K562 (cell line): Measurements from ENCODE around the gene PA2G4. TPM values are rescaled to one million over a fixed set of nuclear protein-coding genes. Genes with fewer than 3 reads are reported as not detected.
A peak's percentile ranks its signal among the peaks of the same experiment; 100 is the strongest.

ENCODE experiments used
- ATF1 ChIP-seq, 2 experiments: fragments of 450-650 bp in 1 of 2; IDR thresholded peaks; 2 replicates each; pipeline ENCODE4 v1.6.1; 2016; ENCODE audit warnings: missing compliant biosample characterization in 1 of 2, missing genetic modification characterization in 1 of 2
- CHD4 ChIP-seq: fragments of 200-600 bp; sonication (generic); IDR thresholded peaks from 3 replicates; pipeline ENCODE4 v1.6.1; 2012; ENCODE audit warnings: low read depth, mild to moderate bottlenecking, mixed read lengths, low read length, inconsistent platforms; ENCODE audit not compliant: insufficient read depth, insufficient replicate concordance, poor library complexity, severe bottlenecking
- EHMT2 ChIP-seq: fragments of 450-650 bp; IDR thresholded peaks from 2 replicates; pipeline ENCODE4 v1.6.1; 2018; ENCODE audit warnings: antibody characterized with exemption
- PURB ChIP-seq: sonication (generic); formaldehyde crosslinking; IDR thresholded peaks from 2 replicates; pipeline ENCODE4 v1.9.0; 2021; ENCODE audit warnings: low read depth, mild to moderate bottlenecking, missing genetic modification reagents
- SMARCC2 ChIP-seq: fragments of 450-650 bp; IDR thresholded peaks from 2 replicates; pipeline ENCODE4 v1.6.1; 2017; ENCODE audit warnings: antibody characterized with exemption, moderate library complexity, mild to moderate bottlenecking, low read depth
- SREBF1 ChIP-seq: fragments of 150-350 bp; IDR thresholded peaks from 2 replicates; pipeline ENCODE4 v1.6.1; 2014; ENCODE audit warnings: antibody characterized with exemption, low read depth, low read length, borderline replicate concordance
- ZBTB7A ChIP-seq: IDR thresholded peaks from 2 replicates; pipeline ENCODE4 v1.6.1; 2011; ENCODE audit warnings: low read depth, mild to moderate bottlenecking, low read length, moderate library complexity, borderline replicate concordance; ENCODE audit not compliant: control insufficient read depth
- ZNF140 ChIP-seq: fragments of 250-450 bp; sonication (Bioruptor Pico); IDR thresholded peaks from 2 replicates; pipeline ENCODE4 v1.8.0; 2021; ENCODE audit warnings: moderate library complexity, mild to moderate bottlenecking, inconsistent platforms
- ZNF253 ChIP-seq: fragments of 250-450 bp; sonication (Bioruptor Pico); conservative IDR thresholded peaks from 2 replicates; pipeline ENCODE4 v1.6.1; 2021; ENCODE audit warnings: mild to moderate bottlenecking
- ZNF584 ChIP-seq: fragments of 200-800 bp; sonication (Bioruptor generic); IDR thresholded peaks from 2 replicates; pipeline ENCODE4 v1.6.1; 2016; ENCODE audit warnings: low read depth, mild to moderate bottlenecking, missing genetic modification characterization, missing compliant biosample characterization
- ZNF699 ChIP-seq: fragments of 250-450 bp; sonication (Bioruptor Pico); IDR thresholded peaks from 2 replicates; pipeline ENCODE4 v1.8.0; 2021; ENCODE audit warnings: mild to moderate bottlenecking, moderate library complexity; ENCODE audit not compliant: insufficient replicate concordance
- polyA plus RNA-seq, 8 experiments: library from polyadenylated mRNA; depleted of rRNA in 4 of 8; stranded (reverse) in 5 of 8; unstranded in 3 of 8; fragments of >200 nt; fragmentation: Nextera tagmentation in 2 of 8; fragmentation: Illumina TruSeq in 1 of 8; extraction: Ambion mirVana in 2 of 8; extraction: Trizol in 1 of 8; gene quantifications; 2 replicates each; pipeline versions ENCODE4 v1.2.1 to v1.2.3, GENCODE V29; 2011 to 2014; ENCODE audit warnings: inconsistent platforms in 1 of 8, missing spikeins in 1 of 8
- total RNA-seq, 7 experiments: library from RNA; depleted of rRNA in 6 of 7; stranded (reverse); fragments of >200 nt in 6 of 7; fragmentation: Illumina TruSeq in 2 of 7; extraction: Trizol in 2 of 7; gene quantifications; 2 replicates each; pipeline versions ENCODE4 v1.2.1 to v1.2.3, GENCODE V29; 2011 to 2021; ENCODE audit warnings: low replicate concordance in 1 of 7
- TF ChIP-seq, protein P1 (sequence below): sonication (generic); formaldehyde crosslinking; IDR thresholded peaks from 2 replicates; pipeline ENCODE4 v1.8.0; 2022; ENCODE audit warnings: mild to moderate bottlenecking, missing genetic modification reagents
- TF ChIP-seq, protein P2 (sequence below): sonication (generic); formaldehyde crosslinking; IDR thresholded peaks from 2 replicates; pipeline ENCODE4 v1.8.1; 2023; ENCODE audit warnings: missing genetic modification reagents, mild to moderate bottlenecking, borderline replicate concordance
- TF ChIP-seq, protein P3 (sequence below): fragments of 250-450 bp; sonication (Bioruptor Pico); IDR thresholded peaks from 2 replicates; pipeline ENCODE4 v1.5.0; 2020; ENCODE audit warnings: mild to moderate bottlenecking
- TF ChIP-seq, protein P4 (sequence below): sonication (generic); IDR thresholded peaks from 2 replicates; pipeline ENCODE4 v1.6.1; 2016
- TF ChIP-seq, protein P5 (sequence below): fragments of 450-650 bp; IDR thresholded peaks from 2 replicates; pipeline ENCODE4 v1.6.1; 2016; ENCODE audit warnings: low read depth, mild to moderate bottlenecking, moderate library complexity

Gene PA2G4
- total and polyA plus RNA-seq, 9 of the 15 experiments (the other 6 are each of a cell fraction or from before 2014, with no cell fraction given) = 230 to 925 (median 638) TPM

DNA sequence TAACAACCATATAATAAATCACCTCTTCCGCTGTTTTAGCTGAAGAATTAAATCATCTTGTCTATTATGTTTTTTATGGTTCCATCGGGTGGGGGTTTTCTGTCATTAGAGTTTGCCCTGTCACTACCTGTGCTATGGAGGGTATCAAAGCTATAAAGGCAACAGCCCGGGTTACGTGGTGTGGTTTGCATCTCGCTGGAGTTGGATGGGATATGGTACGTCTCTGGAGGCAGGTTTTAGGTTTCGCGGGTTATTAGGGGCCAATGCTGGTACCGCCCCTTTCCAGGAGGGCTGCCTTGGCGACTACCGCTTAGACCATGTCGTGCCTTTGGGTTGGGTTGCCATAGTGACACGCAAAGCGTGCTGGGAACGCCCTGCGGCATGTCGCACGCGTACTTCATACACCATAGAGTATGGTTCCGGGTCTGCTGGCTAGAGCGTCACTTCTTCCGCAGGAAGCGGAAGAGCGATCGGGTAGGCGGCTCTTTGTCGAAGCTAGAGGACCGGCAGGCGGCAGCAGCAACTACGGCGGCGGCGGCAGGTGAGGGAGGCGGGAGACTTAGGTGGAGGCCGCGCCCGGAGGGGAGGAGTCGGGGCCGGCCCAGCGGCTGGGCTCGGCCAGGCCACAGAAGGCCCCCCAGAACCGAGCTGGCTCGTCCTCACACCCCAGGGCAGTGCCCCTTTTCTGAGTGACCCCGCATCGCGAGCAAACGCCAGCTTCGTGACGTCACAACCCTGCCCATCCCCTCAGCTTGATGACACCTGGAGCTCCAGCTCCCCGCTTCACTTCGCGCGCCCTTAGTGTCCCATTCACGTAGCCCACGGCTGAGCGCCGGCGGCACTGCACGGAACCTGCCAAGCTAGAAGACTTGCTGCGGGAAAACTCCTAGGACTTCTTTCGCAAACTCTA is 13.7 kb downstream of the PA2G4 start, which contains the start of gene ZC3H10 (continued):
- TF ChIP-seq CHD4 (no peak), ZNF253 (peak; percentile 88), ZNF584 (CRISPR knock-in tag) (no peak), ZNF699 (CRISPR knock-in tag) (no peak), PURB (CRISPR knock-in tag) (no peak), SMARCC2 (no peak), ZBTB7A (no peak), ZNF140 (no peak), EHMT2 (no peak), SREBF1 (0 out of 2 replicates have a peak, but pooled peaks have one; percentile 57), ATF1 (CRISPR knock-in tag; IDR thresholded peaks at IDR 0.05) (peak; percentile 75), ATF1 (tag; IDR thresholded peaks at IDR 0.05) (peak; percentile 99)
- TF ChIP-seq, protein P1, sequence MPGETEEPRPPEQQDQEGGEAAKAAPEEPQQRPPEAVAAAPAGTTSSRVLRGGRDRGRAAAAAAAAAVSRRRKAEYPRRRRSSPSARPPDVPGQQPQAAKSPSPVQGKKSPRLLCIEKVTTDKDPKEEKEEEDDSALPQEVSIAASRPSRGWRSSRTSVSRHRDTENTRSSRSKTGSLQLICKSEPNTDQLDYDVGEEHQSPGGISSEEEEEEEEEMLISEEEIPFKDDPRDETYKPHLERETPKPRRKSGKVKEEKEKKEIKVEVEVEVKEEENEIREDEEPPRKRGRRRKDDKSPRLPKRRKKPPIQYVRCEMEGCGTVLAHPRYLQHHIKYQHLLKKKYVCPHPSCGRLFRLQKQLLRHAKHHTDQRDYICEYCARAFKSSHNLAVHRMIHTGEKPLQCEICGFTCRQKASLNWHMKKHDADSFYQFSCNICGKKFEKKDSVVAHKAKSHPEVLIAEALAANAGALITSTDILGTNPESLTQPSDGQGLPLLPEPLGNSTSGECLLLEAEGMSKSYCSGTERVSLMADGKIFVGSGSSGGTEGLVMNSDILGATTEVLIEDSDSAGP (CRISPR knock-in tag) = no peak
- TF ChIP-seq, protein P2, sequence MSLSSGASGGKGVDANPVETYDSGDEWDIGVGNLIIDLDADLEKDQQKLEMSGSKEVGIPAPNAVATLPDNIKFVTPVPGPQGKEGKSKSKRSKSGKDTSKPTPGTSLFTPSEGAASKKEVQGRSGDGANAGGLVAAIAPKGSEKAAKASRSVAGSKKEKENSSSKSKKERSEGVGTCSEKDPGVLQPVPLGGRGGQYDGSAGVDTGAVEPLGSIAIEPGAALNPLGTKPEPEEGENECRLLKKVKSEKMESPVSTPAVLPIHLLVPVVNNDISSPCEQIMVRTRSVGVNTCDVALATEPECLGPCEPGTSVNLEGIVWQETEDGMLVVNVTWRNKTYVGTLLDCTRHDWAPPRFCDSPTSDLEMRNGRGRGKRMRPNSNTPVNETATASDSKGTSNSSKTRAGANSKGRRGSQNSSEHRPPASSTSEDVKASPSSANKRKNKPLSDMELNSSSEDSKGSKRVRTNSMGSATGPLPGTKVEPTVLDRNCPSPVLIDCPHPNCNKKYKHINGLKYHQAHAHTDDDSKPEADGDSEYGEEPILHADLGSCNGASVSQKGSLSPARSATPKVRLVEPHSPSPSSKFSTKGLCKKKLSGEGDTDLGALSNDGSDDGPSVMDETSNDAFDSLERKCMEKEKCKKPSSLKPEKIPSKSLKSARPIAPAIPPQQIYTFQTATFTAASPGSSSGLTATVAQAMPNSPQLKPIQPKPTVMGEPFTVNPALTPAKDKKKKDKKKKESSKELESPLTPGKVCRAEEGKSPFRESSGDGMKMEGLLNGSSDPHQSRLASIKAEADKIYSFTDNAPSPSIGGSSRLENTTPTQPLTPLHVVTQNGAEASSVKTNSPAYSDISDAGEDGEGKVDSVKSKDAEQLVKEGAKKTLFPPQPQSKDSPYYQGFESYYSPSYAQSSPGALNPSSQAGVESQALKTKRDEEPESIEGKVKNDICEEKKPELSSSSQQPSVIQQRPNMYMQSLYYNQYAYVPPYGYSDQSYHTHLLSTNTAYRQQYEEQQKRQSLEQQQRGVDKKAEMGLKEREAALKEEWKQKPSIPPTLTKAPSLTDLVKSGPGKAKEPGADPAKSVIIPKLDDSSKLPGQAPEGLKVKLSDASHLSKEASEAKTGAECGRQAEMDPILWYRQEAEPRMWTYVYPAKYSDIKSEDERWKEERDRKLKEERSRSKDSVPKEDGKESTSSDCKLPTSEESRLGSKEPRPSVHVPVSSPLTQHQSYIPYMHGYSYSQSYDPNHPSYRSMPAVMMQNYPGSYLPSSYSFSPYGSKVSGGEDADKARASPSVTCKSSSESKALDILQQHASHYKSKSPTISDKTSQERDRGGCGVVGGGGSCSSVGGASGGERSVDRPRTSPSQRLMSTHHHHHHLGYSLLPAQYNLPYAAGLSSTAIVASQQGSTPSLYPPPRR (CRISPR knock-in tag) = peak; percentile 96; the same call in 1 of the 2 replicates
- TF ChIP-seq, protein P3, sequence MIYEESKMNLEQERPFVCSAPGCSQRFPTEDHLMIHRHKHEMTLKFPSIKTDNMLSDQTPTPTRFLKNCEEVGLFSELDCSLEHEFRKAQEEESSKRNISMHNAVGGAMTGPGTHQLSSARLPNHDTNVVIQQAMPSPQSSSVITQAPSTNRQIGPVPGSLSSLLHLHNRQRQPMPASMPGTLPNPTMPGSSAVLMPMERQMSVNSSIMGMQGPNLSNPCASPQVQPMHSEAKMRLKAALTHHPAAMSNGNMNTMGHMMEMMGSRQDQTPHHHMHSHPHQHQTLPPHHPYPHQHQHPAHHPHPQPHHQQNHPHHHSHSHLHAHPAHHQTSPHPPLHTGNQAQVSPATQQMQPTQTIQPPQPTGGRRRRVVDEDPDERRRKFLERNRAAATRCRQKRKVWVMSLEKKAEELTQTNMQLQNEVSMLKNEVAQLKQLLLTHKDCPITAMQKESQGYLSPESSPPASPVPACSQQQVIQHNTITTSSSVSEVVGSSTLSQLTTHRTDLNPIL (CRISPR knock-in tag) = no peak
- TF ChIP-seq, protein P4, sequence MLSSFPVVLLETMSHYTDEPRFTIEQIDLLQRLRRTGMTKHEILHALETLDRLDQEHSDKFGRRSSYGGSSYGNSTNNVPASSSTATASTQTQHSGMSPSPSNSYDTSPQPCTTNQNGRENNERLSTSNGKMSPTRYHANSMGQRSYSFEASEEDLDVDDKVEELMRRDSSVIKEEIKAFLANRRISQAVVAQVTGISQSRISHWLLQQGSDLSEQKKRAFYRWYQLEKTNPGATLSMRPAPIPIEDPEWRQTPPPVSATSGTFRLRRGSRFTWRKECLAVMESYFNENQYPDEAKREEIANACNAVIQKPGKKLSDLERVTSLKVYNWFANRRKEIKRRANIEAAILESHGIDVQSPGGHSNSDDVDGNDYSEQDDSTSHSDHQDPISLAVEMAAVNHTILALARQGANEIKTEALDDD = 0 out of 2 replicates have a peak, but pooled peaks have one; percentile 6
- TF ChIP-seq, protein P5, sequence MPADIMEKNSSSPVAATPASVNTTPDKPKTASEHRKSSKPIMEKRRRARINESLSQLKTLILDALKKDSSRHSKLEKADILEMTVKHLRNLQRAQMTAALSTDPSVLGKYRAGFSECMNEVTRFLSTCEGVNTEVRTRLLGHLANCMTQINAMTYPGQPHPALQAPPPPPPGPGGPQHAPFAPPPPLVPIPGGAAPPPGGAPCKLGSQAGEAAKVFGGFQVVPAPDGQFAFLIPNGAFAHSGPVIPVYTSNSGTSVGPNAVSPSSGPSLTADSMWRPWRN = no peak
